Tibial nerve (tissue), 4 donors: ENCODE data around the gene KCNAB3. TPM values are rescaled to one million over a fixed set of nuclear protein-coding genes. Genes with fewer than 3 reads are reported as not detected.

ENCODE experiments used
- DNase-seq, 2 donors: peaks; one replicate each; pipeline ENCODE4 v3.0.0-alpha.2; 2019; ENCODE audit warnings: low spot score in 2 of 2
- H3K27ac ChIP-seq, 4 donors: fragments of 200-600 bp; sonication (generic) in 3 of 4; one replicate each; pipeline ENCODE4 v1.5.1; 2017 to 2019; ENCODE audit warnings: mild to moderate bottlenecking in 1 of 4
- H3K27me3 ChIP-seq, 2 donors: fragments of 200-600 bp; sonication (generic) in 1 of 2; one replicate each; pipeline versions ENCODE4 v1.5.1 to v1.6.0; 2017 to 2019
- H3K36me3 ChIP-seq, 3 donors: fragments of 200-600 bp; sonication (generic); one replicate each; pipeline ENCODE4 v1.5.1; 2018 to 2019
- H3K4me1 ChIP-seq, 4 donors: fragments of 200-600 bp; sonication (generic) in 3 of 4; one replicate each; pipeline ENCODE4 v1.5.1; 2017 to 2019
- H3K4me3 ChIP-seq, 4 donors: fragments of 200-600 bp; sonication (generic) in 3 of 4; one replicate each; pipeline ENCODE4 v1.5.1; 2017 to 2019; ENCODE audit warnings: mild to moderate bottlenecking in 1 of 4, moderate library complexity in 1 of 4
- H3K9me3 ChIP-seq, 4 donors: fragments of 200-600 bp; sonication (generic) in 3 of 4; one replicate each; pipeline ENCODE4 v1.5.1; 2017 to 2019
- EP300 ChIP-seq, 2 donors: sonication (generic); formaldehyde crosslinking; IDR thresholded peaks; one replicate each; pipeline ENCODE4 v1.6.1; 2017; ENCODE audit warnings: antibody characterized with exemption in 2 of 2, mild to moderate bottlenecking in 1 of 2
- POLR2A ChIP-seq, 2 donors: fragments of 450-650 bp; IDR thresholded peaks; one replicate each; pipeline ENCODE4 v1.6.1; 2017; ENCODE audit warnings: antibody characterized with exemption in 2 of 2, mild to moderate bottlenecking in 2 of 2, moderate library complexity in 2 of 2
- WGBS, 2 donors: methylation state at CpG; one replicate each; pipeline ENCODE4 v1.1.5; 2018; 5-methylcytosine and 5-hydroxymethylcytosine counted together
- total RNA-seq, 4 donors: library from RNA; depleted of rRNA; stranded (reverse); fragments of >200 nt; gene quantifications; one replicate each; pipeline ENCODE4 v1.1.0, GENCODE V29; 2016
- TF ChIP-seq, protein P1 (sequence below), 5 experiments: fragments of 200-600 bp in 3 of 5; fragments of 450-650 bp in 2 of 5; sonication (generic) in 3 of 5; IDR thresholded peaks; one replicate each; pipeline ENCODE4 v1.5.1; 2016 to 2019; ENCODE audit warnings: antibody characterized with exemption in 5 of 5, mild to moderate bottlenecking in 3 of 5, moderate library complexity in 2 of 5

KCNAB3 gene
- total RNA-seq, 4 donors from 2014 or later, result 1.1 to 6.0 (median 1.4) TPM

DNA sequence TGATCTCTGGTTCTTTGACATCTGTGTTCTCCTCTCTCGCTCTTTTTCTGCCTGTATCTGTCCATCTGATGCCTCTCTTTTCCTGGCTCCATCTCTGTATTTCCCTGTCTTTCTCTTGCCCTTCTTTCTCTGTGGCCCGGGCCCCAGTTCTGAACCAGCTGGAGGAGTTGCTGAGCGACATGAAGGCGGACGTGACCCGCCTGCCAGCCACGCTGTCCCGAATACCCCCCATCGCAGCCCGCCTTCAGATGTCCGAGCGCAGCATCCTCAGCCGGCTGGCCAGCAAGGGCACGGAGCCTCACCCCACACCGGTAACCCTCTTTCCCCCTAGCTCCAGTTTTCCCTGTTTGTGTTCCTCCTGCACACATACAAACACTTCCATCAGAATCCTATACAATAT lies 19.4 kb downstream of the KCNAB3 start:
- H3K36me3 ChIP-seq, result peaks cover 0 to 72% (median 24%) of the 10 kb centered on the region in 3 donors
- no peaks in the 10 kb centered on the region for H3K9me3 ChIP-seq
- H3K27ac ChIP-seq, result no peak overlapping the region
- TF ChIP-seq POLR2A (IDR thresholded peaks at IDR 0.05) (no peak), EP300 (IDR thresholded peaks at IDR 0.05) (no peak)
- TF ChIP-seq, protein P1, sequence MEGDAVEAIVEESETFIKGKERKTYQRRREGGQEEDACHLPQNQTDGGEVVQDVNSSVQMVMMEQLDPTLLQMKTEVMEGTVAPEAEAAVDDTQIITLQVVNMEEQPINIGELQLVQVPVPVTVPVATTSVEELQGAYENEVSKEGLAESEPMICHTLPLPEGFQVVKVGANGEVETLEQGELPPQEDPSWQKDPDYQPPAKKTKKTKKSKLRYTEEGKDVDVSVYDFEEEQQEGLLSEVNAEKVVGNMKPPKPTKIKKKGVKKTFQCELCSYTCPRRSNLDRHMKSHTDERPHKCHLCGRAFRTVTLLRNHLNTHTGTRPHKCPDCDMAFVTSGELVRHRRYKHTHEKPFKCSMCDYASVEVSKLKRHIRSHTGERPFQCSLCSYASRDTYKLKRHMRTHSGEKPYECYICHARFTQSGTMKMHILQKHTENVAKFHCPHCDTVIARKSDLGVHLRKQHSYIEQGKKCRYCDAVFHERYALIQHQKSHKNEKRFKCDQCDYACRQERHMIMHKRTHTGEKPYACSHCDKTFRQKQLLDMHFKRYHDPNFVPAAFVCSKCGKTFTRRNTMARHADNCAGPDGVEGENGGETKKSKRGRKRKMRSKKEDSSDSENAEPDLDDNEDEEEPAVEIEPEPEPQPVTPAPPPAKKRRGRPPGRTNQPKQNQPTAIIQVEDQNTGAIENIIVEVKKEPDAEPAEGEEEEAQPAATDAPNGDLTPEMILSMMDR (IDR thresholded peaks at IDR 0.05), result no peak
- 91 to 93% methylated on average over 15 of the region's 15 CpGs for WGBS, 2 donors
- DNase-seq, result no peak
- no peak overlapping the region for H3K4me3 ChIP-seq
- peaks cover 0 to 13% (median 7%) of the 10 kb centered on the region in 4 donors for H3K4me1 ChIP-seq
- H3K27me3 ChIP-seq, result no peaks in the 10 kb centered on the region

DNA sequence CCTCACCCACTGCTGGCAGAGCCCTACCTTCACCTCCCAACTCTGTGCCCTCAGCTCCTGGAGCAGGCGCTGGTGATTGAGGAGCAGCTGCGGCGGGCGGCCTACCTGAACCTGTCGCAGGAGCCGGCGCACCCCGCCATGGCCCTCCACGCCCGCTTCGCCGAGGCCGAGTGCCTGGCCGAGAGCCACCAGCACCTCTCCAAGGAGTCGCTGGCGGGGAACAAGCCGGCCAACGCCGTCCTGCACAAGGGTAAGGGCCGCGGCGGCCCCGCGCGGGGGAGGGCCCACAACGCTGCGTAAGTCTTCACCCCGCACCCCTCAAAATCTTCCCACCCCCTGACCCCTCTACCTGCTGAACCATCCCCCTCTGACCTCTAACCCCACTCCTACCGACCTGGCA lies 20.6 kb downstream of the KCNAB3 start:
- Histone ChIP-seq H3K9me3 (no peaks in the 10 kb centered on the region), H3K4me3 (no peak overlapping the region), H3K27me3 (no peaks in the 10 kb centered on the region), H3K36me3 (peaks cover 0 to 84% (median 24%) of the 10 kb centered on the region in 3 donors), H3K4me1 (peaks cover 0 to under 1% (median 0%) of the 10 kb centered on the region in 4 donors), H3K27ac (no peak overlapping the region)
- TF ChIP-seq EP300 (IDR thresholded peaks at IDR 0.05) (no peak), POLR2A (IDR thresholded peaks at IDR 0.05) (no peak)
- TF ChIP-seq, protein P1 (IDR thresholded peaks at IDR 0.05), result no peak
- no peak for DNase-seq
- 85 to 92% methylated on average over 23 to 24 of the region's 29 CpGs for WGBS, 2 donors

DNA sequence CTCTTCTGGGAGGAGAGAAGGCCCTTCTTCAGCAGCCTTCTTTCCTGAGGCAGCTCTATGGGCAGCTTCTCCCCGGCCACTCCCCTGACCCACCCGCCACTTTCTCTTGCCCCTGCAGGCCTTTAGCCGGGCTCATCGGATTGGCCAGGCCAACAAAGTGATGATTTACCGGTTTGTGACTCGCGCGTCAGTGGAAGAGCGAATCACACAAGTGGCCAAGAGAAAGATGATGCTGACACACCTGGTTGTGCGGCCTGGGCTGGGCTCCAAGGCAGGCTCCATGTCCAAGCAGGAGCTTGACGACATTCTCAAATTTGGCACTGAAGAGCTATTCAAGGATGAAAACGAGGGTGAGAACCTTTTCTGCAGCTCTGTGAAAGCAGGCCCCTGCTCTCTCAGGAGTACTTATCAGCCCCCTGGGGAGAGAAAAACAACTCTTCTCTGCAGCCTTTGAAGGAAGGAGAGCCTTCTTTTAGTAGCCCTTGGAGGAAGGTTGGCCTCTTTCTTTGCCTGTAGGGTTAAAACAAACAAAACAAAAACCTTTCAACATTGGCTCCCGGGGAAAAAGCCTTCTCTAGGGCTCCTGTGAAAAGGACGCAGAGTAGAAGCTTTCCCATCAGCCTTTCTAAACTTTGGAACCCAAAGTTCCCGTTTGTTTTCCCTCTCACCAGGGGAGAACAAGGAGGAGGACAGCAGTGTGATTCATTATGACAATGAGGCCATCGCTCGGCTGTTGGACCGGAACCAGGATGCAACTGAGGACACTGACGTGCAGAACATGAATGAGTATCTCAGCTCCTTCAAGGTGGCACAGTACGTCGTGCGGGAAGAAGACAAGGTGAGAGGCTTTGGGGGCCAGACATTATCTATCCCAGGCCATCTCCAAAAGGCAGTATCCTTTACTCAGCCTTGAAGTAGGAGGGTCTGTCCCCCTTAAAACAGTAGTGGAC lies 26.2 kb downstream of the KCNAB3 start:
- Histone ChIP-seq H3K27me3 (no peaks in the 10 kb centered on the region), H3K9me3 (no peaks in the 10 kb centered on the region), H3K36me3 (peaks cover 0 to 99% (median 26%) of the 10 kb centered on the region in 3 donors), H3K4me1 (no peaks in the 10 kb centered on the region), H3K27ac (no peak overlapping the region), H3K4me3 (no peak overlapping the region)
- TF ChIP-seq, protein P1 (IDR thresholded peaks at IDR 0.05), result no peak
- TF ChIP-seq POLR2A (IDR thresholded peaks at IDR 0.05) (no peak), EP300 (IDR thresholded peaks at IDR 0.05) (no peak)
- WGBS, 2 donors, result 68 to 73% methylated on average over 21 to 22 of the region's 22 CpGs
- DNase-seq, result no peak

DNA sequence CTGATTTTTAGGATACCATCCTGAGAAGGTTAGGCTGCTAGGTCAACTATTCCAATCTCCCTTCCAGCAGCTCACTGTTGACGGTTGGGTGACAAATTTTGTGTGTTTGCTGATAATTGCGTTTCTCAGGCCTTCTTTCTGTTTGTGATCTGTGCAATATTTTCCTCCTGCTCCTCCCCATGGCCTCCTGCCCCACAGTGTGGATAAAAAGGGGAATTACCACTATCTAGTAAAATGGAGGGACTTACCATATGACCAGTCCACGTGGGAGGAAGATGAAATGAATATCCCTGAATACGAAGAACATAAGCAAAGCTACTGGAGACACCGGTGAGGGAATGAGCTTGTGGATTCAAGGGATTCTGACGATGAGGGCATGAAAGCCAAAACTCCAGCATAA lies 31.9 kb downstream of the KCNAB3 start:
- Histone ChIP-seq H3K4me1 (peaks cover 0 to 3% (median 0%) of the 10 kb centered on the region in 4 donors), H3K4me3 (no peak overlapping the region), H3K27ac (peak overlapping the region in 1 of 4 donors; percentile 3), H3K36me3 (peaks cover 0 to 90% (median 9%) of the 10 kb centered on the region in 3 donors), H3K27me3 (no peaks in the 10 kb centered on the region), H3K9me3 (no peaks in the 10 kb centered on the region)
- peak in 1 of 2 donors; percentile 19 for DNase-seq
- no peak for TF ChIP-seq EP300 (IDR thresholded peaks at IDR 0.05)
- TF ChIP-seq, protein P1 (IDR thresholded peaks at IDR 0.05), result peak; percentile 27 to 74 (median 44)
- TF ChIP-seq POLR2A (IDR thresholded peaks at IDR 0.05), result no peak
- WGBS, 2 donors, result 24 to 31% methylated on average over 6 of the region's 6 CpGs

DNA sequence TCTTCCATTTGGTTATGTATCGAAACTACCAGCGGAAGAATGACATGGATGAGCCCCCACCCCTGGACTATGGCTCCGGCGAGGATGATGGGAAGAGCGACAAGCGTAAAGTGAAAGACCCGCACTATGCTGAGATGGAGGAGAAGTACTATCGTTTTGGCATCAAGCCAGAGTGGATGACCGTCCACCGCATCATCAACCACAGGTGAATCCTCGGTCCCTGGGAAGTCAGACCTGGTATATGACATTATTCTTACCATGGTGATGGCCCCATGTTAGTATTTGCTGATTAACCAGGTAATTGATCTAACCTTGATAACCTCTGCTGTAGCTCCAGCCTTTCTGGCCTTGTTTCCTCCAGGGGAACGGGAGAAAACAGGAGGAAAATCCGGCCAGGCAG lies 32.6 kb downstream of the KCNAB3 start:
- Histone ChIP-seq H3K36me3 (peaks cover 0 to 85% (median 8%) of the 10 kb centered on the region in 3 donors), H3K4me3 (no peak overlapping the region), H3K9me3 (no peaks in the 10 kb centered on the region), H3K27ac (no peak overlapping the region), H3K27me3 (no peaks in the 10 kb centered on the region), H3K4me1 (peaks cover 0 to 3% (median 0%) of the 10 kb centered on the region in 4 donors)
- 88 to 94% methylated on average over 13 of the region's 13 CpGs for WGBS, 2 donors
- no peak for DNase-seq
- TF ChIP-seq, protein P1 (IDR thresholded peaks at IDR 0.05), result no peak
- TF ChIP-seq EP300 (IDR thresholded peaks at IDR 0.05), result no peak
- no peak for TF ChIP-seq POLR2A (IDR thresholded peaks at IDR 0.05)
